HG02852 (cell line): Measurements from ENCODE around the gene FOXA3.
"Not testable (repeated sequence)": the region's sequence is repeated elsewhere in the genome, so short reads cannot be mapped to it uniquely, and the experiment has no call there.

Experiments used
- ATAC-seq: cut with Tn5 transposase; IDR thresholded peaks from one replicate; pipeline ENCODE4 v1.9.1; 2021; ENCODE audit warnings: mild to moderate bottlenecking, moderate library complexity; ENCODE audit not compliant: unreplicated experiment

Gene FOXA3

GRCh38 chr19:45887200-45887710, 23.1 kb downstream of the FOXA3 start:
- ATAC-seq: no peak

- no peak for ATAC-seq
Measured at GRCh38 chr19:45889210-45889885, 25.2 kb downstream of the FOXA3 start.

- no peak for ATAC-seq
Measured at GRCh38 chr19:45890877-45891276, 26.8 kb downstream of the FOXA3 start.

- no peak for ATAC-seq
Measured at GRCh38 chr19:45895519-45895972, 31.4 kb downstream of the FOXA3 start.

GRCh38 chr19:45895983-45896599, 32.0 kb downstream of the FOXA3 start:
- not testable (repeated sequence) for ATAC-seq

- no peak for ATAC-seq
Measured at GRCh38 chr19:45897261-45897812, 33.2 kb downstream of the FOXA3 start.

GRCh38 chr19:45899253-45899652, 35.1 kb downstream of the FOXA3 start:
- ATAC-seq: no peak

GRCh38 chr19:45899919-45900589, 35.9 kb downstream of the FOXA3 start:
- ATAC-seq: no peak

GRCh38 chr19:45900738-45901431, 36.8 kb downstream of the FOXA3 start:
- no peak for ATAC-seq

GRCh38 chr19:45901432-45901911, 37.3 kb downstream of the FOXA3 start:
- ATAC-seq: no peak

- ATAC-seq: no peak
Measured at GRCh38 chr19:45901912-45902650, 38.0 kb downstream of the FOXA3 start, which contains the start of gene MYPOP. Gene MYPOP (minus strand): TSS chr19:45902613. CDS start chr19:45901773, 840 bp downstream.

- ATAC-seq: peak; percentile 74
Measured at GRCh38 chr19:45902651-45903625, 38.8 kb downstream of the FOXA3 start.

- no peak for ATAC-seq
Measured at GRCh38 chr19:45905011-45905410, 40.9 kb downstream of the FOXA3 start.

- ATAC-seq: no peak
Measured at GRCh38 chr19:45906221-45906620, 42.1 kb downstream of the FOXA3 start.

- no peak for ATAC-seq
Measured at GRCh38 chr19:45908956-45909355, 44.8 kb downstream of the FOXA3 start.

GRCh38 chr19:45911291-45911690, 47.2 kb downstream of the FOXA3 start:
- no peak for ATAC-seq

GRCh38 chr19:45913874-45914830, 50.0 kb downstream of the FOXA3 start, which contains the start of gene NANOS2:
Gene NANOS2 (minus strand): TSS chr19:45914778. CDS start chr19:45914693, 85 bp downstream.
- no peak for ATAC-seq
